Kasumi-1 (cell line): ENCODE measurements around the gene ERI2.

Experiments
- DNase-seq, 2 experiments: peaks; one replicate each; lab custom pipeline; 2025; lab: John Stamatoyannopoulos, UW

The ERI2 gene, protein sequence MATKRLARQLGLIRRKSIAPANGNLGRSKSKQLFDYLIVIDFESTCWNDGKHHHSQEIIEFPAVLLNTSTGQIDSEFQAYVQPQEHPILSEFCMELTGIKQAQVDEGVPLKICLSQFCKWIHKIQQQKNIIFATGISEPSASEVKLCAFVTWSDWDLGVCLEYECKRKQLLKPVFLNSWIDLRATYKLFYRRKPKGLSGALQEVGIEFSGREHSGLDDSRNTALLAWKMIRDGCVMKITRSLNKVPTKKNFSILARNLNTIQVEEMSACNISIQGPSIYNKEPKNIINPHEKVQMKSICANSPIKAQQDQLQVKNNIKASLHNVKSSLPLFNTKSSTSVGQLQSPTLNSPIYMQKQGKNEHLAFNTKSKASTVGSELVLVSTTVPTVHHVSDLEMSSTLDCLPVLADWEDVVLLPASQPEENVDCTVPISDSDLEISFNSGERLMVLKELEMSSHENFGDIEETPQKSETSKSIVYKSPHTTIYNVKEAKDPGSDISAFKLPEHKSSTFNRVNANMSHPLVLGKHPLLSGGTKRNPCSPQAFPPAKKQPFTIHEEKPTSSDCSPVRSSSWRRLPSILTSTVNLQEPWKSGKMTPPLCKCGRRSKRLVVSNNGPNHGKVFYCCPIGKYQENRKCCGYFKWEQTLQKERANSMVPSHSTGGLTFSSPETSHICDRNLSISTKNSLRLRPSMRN

DNA sequence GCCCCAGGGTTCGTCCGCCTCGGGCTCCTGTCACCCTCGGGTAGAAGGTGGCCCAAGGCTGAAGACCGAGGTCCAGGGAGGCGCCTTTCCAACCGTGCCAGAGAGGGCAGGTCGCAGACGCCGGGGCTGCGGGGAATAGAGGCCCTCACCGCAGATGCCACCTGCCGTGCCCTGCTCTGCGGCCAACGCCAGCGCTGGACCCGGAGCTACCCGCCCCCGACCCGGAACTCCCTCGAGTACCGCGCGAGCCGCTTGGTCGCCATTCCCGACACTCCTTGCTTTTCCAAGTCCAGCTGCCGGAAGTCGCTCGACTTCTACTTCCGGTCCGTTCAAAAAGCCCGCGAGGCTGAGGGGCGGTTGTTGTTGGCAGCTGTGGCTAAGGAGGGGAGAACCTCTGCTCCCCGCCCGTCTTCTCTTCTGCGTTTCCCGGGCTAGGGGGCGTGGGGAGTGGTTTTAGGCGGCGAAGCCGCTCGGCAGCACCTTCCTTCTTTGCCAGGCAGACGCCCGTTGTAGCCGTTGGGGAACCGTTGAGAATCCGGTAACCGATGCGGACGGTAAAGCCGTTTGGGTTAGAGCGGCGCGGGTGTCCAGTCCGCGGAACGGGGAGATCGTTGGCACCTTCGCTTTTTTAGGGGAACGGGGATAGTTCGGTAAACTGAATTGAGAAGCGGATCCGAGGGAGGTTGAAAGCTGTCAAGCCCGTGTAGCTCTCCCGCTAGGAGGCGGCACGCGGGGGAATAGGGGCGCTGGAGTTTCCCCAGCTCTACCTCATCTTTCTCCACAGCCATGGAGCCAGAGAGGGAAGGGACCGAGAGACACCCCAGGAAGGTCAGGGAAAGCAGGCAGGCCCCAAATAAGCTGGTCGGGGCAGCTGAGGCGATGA, at the start of gene ERI2, which contains the start of gene REXO5:
ERI2 (minus strand) TSS at position 305 of the 883 bp plus-strand sequence; CDS start at position 263, 42 bp downstream.
REXO5 (plus strand) TSS at position 360 of the 883 bp plus-strand sequence; CDS start at position 787, 427 bp downstream.
- DNase-seq = peak; percentile 74 to 83

DNA sequence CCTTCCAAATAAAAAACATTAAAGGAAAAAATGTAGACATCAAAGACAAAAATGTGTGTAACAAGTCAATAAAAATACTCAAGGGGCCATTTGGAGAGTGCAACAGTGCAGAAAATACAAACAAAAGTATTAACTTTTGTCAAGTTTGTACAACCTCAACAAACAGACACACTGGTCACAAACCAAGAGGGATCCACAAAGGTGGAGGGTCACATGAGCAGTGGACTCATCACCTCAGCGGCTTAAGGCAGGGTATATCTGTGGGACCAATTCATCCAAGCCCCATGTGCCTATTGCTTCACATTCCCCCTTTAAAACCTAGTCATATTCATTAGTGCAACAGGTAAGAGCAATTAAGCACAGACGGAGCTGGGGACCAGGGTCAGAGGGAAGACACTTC, 48.7 kb upstream of the ERI2 start:
- DNase-seq = no peak

DNA sequence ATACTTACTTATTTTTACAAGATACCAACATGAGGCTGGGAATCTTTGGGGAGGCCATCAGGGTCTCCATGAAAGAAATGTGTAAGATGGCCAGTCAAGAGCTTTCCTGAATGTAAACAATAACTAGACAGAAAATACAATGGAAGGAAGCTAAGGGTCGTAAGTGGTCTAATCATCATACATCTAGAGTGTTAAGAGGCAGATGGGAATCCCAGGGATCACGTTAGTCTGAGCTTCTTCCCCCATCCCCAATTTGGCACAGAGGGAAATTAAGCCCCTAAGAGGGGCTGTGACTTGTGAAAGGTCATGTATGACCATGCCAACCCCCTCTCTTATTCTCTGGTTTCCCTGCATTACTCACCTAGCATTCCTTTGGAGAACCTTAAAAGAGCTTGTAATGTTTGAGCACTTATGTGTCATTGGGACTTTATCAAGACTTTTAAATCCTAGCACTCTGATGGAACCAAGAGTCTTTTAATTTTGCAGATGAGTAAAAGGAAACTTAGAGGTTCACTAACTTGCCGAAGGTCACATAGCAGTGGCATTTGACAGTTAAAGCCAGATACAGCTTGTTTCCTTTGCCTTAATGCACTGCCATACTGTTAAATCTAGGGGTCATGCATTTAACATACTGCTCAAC, 47.8 kb upstream of the ERI2 start:
- no peak for DNase-seq

- no peak for DNase-seq
Observed at GRCh38 chr16:20853143-20853542, 46.9 kb upstream of the ERI2 start.

GRCh38 chr16:20851601-20852000, 45.3 kb upstream of the ERI2 start:
- no peak for DNase-seq

- no peak for DNase-seq
Observed at GRCh38 chr16:20850981-20851380, 44.7 kb upstream of the ERI2 start.

DNA sequence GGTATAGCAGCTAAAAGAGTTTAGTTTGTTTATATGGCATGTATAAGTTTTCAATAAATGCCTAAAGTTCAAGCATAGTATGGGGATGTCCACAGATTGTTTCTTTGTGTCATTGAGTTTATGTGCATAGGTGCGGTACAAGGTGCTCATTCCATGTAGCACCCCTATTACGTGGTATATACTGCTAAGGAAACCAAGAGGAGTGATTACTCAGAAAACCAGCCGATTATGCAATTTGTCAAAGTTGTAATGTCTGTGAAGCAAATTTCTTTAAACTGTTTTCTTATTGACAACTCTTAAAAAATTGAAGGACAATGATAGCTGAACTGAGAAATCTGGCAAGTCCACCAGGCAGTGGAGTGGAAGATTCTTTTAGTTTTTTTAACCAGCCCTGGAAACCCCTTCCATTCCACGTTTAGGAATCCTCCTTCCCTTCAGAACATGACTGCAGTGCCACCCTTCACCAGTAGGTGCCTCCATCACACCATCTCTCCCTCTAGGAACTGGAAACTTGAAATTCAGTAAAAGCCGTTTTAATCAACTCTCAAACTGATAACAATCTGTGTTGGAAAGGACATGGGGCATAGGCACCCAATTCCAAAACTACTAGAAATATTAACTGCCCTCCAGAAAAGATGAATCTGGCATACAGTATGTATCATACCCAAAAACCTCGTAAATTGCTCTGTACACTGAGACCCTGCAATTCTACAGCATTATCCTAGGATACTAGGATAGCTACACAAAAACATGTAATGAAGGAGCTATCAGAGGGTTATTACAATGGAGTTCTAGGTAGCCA, 43.5 kb upstream of the ERI2 start:
- DNase-seq = peak; percentile 38 to 67

- no peak for DNase-seq
Observed at GRCh38 chr16:20847550-20847949, 41.3 kb upstream of the ERI2 start.

DNA sequence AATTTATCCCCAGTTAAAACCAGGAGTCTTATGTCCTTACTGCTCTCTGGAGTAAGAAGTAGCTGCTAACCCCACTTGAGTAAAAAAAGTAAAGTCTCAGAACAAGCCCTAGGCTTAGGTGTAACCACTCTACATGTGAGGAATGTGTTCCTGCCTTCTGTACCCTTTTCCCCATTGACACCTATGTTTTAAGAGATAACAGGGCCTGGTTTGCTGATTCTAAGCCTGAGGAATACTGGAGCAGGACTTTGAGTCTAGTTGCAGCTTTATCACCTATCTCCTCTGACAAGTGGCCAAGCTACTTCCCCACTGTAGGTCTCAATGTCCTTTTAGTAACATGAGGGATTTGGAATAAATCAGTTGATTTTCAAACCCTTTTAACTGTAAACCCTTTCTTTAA, 40.3 kb upstream of the ERI2 start:
- no peak for DNase-seq

GRCh38 chr16:20846030-20846429, 39.8 kb upstream of the ERI2 start:
- DNase-seq = no peak

- DNase-seq = peak; percentile 5 to 24
Observed at GRCh38 chr16:20844588-20844987, 38.3 kb upstream of the ERI2 start.

DNA sequence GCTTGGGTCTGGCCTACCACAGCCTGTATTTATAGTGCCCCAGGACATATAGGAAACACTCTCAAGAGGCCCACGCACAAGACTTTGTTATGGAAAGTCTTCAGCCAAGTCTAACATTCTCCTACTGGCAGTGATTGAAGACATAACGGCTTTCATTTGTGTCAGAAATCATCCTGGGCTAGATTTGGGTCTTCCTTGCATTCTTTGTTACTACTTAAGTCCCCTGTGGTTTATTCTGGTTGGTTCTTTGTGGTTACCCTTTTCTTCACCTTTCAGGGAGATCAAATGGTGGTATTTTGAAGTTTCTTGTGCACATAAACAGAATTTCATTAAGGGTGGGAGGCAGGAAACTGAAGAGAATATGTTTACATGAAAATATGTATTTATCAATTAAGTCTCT, 37.8 kb upstream of the ERI2 start:
- DNase-seq = no peak

GRCh38 chr16:20839504-20839903, 33.2 kb upstream of the ERI2 start:
- DNase-seq = no peak

- DNase-seq = no peak
Observed at GRCh38 chr16:20838240-20838639, 32.0 kb upstream of the ERI2 start.

- DNase-seq = no peak
Observed at GRCh38 chr16:20833086-20833485, 26.8 kb upstream of the ERI2 start.

DNA sequence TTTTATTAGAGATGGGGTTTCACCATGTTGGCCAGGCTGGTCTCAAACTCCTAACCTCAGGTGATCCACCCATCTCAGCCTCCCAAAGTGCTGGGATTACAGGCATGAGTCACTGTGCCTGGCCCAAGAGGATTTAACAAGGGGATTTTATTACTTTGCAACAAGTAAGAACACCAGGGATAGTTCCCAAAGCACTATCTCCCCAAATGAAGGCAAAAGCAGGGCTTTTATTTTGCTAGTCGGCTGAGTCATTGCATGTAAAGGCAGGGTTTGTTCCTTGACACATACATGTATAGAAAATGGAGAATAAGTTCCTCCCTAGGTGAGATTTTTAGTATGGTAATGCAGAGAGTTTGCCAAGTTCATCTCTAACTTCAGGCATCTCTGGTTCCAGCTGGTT, 24.1 kb upstream of the ERI2 start:
- no peak for DNase-seq

- DNase-seq = no peak
Observed at GRCh38 chr16:20829536-20829935, 23.3 kb upstream of the ERI2 start.

DNA sequence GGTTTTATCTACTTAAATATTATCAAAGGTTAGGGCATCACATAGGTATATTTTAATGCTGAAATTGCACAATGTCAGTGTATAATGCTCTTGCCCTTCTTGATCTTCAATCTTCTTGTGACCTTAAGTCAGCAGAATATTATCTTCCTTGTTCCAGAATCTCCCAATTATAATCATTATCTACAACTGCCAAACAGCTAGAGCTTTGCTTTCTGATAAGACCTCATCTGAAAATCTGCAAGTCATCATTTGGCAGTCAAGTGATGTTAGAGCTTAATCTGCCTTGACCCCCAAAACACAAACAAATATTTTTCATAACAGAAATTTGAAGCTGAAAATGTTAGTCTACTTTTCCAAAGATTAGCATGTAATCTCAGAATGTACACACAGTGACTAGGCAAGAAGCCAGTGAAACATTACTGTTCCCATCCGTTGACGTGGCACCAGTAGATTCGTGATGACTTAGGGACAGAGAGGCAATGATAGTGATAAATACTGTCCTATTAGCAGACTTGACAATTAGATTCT, 19.8 kb upstream of the ERI2 start:
- DNase-seq = no peak

DNA sequence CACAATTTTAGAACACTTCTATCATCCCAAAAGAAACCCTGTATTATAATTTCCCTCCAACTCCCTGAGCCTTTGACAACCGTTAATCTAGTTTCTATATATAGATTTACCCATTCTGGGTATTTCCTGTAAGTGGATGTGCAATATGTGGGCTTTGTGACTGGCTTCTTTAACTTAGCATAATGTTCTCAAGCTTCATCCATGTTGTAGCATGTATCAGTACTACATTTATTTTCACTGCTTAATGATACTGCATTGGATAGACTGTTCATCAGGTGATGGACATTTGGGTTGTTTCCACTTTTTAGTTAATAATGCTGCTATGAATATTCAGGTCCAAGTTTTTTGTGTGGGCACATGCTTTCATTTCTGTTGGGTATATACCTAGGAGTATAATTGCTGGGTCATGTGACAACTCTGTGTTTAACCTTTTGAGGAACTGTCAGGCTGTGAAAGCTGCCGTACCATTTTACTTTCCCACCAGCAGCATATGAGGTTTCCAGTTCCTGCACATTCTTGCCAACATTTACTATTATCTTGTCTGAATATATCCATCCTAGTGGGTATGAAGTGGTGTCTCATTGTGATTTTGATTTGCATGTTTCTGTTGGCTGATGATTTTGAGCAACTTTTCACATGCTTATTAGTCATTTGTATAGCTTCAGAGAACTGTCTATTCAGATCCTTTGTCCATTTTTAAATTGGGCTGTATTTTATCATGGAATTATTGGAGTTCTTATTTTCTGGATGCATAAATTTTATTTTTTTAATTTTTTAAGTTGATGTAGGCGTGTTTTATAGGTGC, 16.5 kb upstream of the ERI2 start:
- peak; percentile 17 to 46 for DNase-seq

DNA sequence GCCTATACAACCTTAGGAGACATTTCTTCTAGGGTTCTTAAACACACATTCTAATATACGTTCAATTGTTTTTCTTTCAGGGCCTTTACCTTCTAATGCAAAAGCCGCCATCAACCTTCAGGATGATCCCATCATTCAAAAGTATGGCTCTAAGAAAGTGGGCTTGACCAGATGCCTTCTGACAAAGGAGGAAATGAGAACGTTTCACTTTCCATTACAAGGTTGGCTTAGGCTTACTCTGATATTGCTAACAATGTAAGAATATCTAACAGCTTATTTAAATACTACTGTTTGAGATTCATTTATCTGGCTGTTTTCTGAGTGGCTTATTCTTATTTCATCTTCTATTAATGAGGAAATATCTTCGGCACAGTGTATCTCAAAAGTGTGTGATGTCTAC, 15.4 kb upstream of the ERI2 start:
- no peak for DNase-seq
